ES-I3 (cell line): Measurements from ENCODE around the gene NUPR1.
A peak's percentile ranks its signal among the peaks of the same experiment; 100 is the strongest.
"Not testable (repeated sequence)": the region's sequence is repeated elsewhere in the genome, so short reads cannot be mapped to it uniquely, and the experiment has no call there.

Source experiments
- H3K36me3 ChIP-seq: 2 replicates; pipeline ENCODE4 v1.6.1; 2013; ENCODE audit warnings: mild to moderate bottlenecking, low read length, control low read depth, moderate library complexity; ENCODE audit not compliant: insufficient read depth
- H3K4me1 ChIP-seq: 2 replicates; pipeline ENCODE4 v1.6.1; 2013; ENCODE audit warnings: mild to moderate bottlenecking, control low read depth, low read length; ENCODE audit not compliant: insufficient read depth
- H3K9ac ChIP-seq: 2 replicates; pipeline ENCODE4 v1.6.1; 2013; ENCODE audit warnings: low read depth, mild to moderate bottlenecking, low read length, moderate library complexity
- H3K9me3 ChIP-seq: 2 replicates; pipeline ENCODE4 v1.6.1; 2013; ENCODE audit warnings: mild to moderate bottlenecking, low read length, moderate library complexity; ENCODE audit not compliant: control insufficient read depth, insufficient read depth

The NUPR1 gene

GRCh38 chr16:28544998-28545397 lies 6.2 kb upstream of the NUPR1 start:
- no peaks in the 10 kb centered on the region for H3K36me3 ChIP-seq
- no peak overlapping the region for H3K9ac ChIP-seq
- no peaks in the 10 kb centered on the region for H3K9me3 ChIP-seq
- no peaks in the 10 kb centered on the region for H3K4me1 ChIP-seq

- Histone ChIP-seq H3K9me3 (no peaks in the 10 kb centered on the region), H3K36me3 (no peaks in the 10 kb centered on the region), H3K4me1 (no peaks in the 10 kb centered on the region), H3K9ac (no peak overlapping the region)
These were observed 4.3 kb upstream of the NUPR1 start for GRCh38 chr16:28543072-28543471.

GRCh38 chr16:28542646-28543045 lies 3.9 kb upstream of the NUPR1 start:
- H3K36me3 ChIP-seq: no peaks in the 10 kb centered on the region
- H3K9ac ChIP-seq: no peak overlapping the region
- no peaks in the 10 kb centered on the region for H3K9me3 ChIP-seq
- H3K4me1 ChIP-seq: no peaks in the 10 kb centered on the region

- no peaks in the 10 kb centered on the region for H3K4me1 ChIP-seq
- H3K9ac ChIP-seq: no peak overlapping the region
- no peaks in the 10 kb centered on the region for H3K9me3 ChIP-seq
- H3K36me3 ChIP-seq: no peaks in the 10 kb centered on the region
These were observed 1.6 kb upstream of the NUPR1 start for GRCh38 chr16:28540346-28540745.

- Histone ChIP-seq H3K36me3 (no peaks in the 10 kb centered on the region), H3K9ac (no peak overlapping the region), H3K9me3 (no peaks in the 10 kb centered on the region), H3K4me1 (no peaks in the 10 kb centered on the region)
These were observed 626 bp downstream of the NUPR1 start for GRCh38 chr16:28537964-28538732.

GRCh38 chr16:28537076-28537475 lies 1.7 kb downstream of the NUPR1 start:
- no peak overlapping the region for H3K9ac ChIP-seq
- H3K36me3 ChIP-seq: no peaks in the 10 kb centered on the region
- H3K9me3 ChIP-seq: no peaks in the 10 kb centered on the region
- no peaks in the 10 kb centered on the region for H3K4me1 ChIP-seq

GRCh38 chr16:28534542-28535373 lies 4.0 kb downstream of the NUPR1 start:
- Histone ChIP-seq H3K36me3 (no peaks in the 10 kb centered on the region), H3K9ac (no peak overlapping the region), H3K4me1 (no peaks in the 10 kb centered on the region), H3K9me3 (no peaks in the 10 kb centered on the region)

- H3K36me3 ChIP-seq: no peaks in the 10 kb centered on the region
- H3K9ac ChIP-seq: no peak overlapping the region
- no peaks in the 10 kb centered on the region for H3K9me3 ChIP-seq
- H3K4me1 ChIP-seq: no peaks in the 10 kb centered on the region
These were observed 5.7 kb downstream of the NUPR1 start for GRCh38 chr16:28532940-28533647.

GRCh38 chr16:28531777-28532744 lies 6.7 kb downstream of the NUPR1 start:
- H3K36me3 ChIP-seq: no peaks in the 10 kb centered on the region
- no peaks in the 10 kb centered on the region for H3K4me1 ChIP-seq
- 0 out of 2 replicates have a peak overlapping the region, but pooled peaks have one; percentile 9 for H3K9ac ChIP-seq
- H3K9me3 ChIP-seq: no peaks in the 10 kb centered on the region

GRCh38 chr16:28529124-28529523 lies 9.7 kb downstream of the NUPR1 start:
- H3K36me3 ChIP-seq: no peaks in the 10 kb centered on the region
- H3K9me3 ChIP-seq: no peaks in the 10 kb centered on the region; the same call in 1 of the 2 replicates
- H3K9ac ChIP-seq: no peak overlapping the region
- H3K4me1 ChIP-seq: no peaks in the 10 kb centered on the region

GRCh38 chr16:28528463-28528867 lies 10.3 kb downstream of the NUPR1 start:
- Histone ChIP-seq H3K9me3 (no peaks in the 10 kb centered on the region; the same call in 1 of the 2 replicates), H3K9ac (no peak overlapping the region), H3K4me1 (no peaks in the 10 kb centered on the region), H3K36me3 (no peaks in the 10 kb centered on the region)

- no peaks in the 10 kb centered on the region for H3K4me1 ChIP-seq
- H3K9ac ChIP-seq: no peak overlapping the region
- no peaks in the 10 kb centered on the region; the same call in 1 of the 2 replicates for H3K9me3 ChIP-seq
- H3K36me3 ChIP-seq: no peaks in the 10 kb centered on the region
These were observed 10.8 kb downstream of the NUPR1 start for GRCh38 chr16:28527985-28528384.

GRCh38 chr16:28527100-28527785 lies 11.5 kb downstream of the NUPR1 start:
- not testable (repeated sequence) for H3K36me3 ChIP-seq, H3K9ac ChIP-seq, H3K9me3 ChIP-seq, H3K4me1 ChIP-seq
